Activated T-cell treated with anti-CD3 and anti-CD28 coated beads, Interleukin-2, amount 50 U/mL, for 48 hours (primary cell): ENCODE measurements around the gene PSRC1.
"Not testable (repeated sequence)": the region's sequence is repeated elsewhere in the genome, so short reads cannot be mapped to it uniquely, and the experiment has no call there.

Source experiments
- DNase-seq, 2 experiments: peaks; one replicate each; pipeline ENCODE4 v3.0.0-alpha.2; 2020

The PSRC1 gene

GRCh38 chr1:109295712-109296415, 12.9 kb upstream of the PSRC1 start:
- DNase-seq: no peak

- no peak for DNase-seq
Observed at GRCh38 chr1:109294481-109294880, 11.5 kb upstream of the PSRC1 start.

- no peak for DNase-seq
Observed at GRCh38 chr1:109293026-109293425, 10.1 kb upstream of the PSRC1 start.

GRCh38 chr1:109292364-109292763, 9.4 kb upstream of the PSRC1 start:
- no peak for DNase-seq

DNA sequence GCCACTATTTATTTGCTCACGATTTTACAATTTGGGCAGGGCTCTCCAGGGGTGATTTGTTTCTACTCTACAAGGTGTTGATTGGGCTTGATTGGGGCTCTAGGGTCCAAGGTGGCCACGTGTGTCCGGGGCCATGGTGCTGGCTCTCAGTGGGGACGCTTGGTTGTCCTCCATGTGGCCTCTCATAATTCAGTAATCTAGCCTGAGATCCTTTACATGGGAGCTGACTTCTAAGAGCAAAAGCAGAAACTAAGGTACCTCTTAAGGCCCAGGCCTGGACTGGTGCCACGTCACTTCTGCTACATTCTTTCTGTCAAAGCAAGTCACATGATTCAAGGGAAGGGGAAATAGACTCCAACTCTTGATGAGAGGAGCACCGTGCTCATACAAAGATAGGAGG, 8.1 kb upstream of the PSRC1 start:
- DNase-seq: no peak

DNA sequence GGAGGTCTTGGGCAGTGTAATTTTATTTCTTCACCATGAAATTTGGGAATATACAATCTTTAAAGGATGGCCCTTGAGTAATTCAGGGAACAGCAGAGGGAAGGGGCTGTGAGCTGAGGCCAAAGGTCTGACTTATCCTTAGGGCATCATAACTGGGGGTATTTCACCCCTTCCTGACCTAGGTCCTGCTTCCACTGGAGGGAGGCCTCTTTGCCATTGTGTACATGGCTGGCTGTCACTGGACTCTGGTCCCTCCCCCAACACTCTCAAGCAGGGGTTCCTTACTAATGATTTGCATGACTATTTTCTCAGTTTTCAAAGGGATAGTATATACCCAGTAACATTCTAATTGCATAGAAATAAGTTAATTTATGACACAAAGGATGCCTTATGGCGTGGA, 7.2 kb upstream of the PSRC1 start:
- no peak for DNase-seq

DNA sequence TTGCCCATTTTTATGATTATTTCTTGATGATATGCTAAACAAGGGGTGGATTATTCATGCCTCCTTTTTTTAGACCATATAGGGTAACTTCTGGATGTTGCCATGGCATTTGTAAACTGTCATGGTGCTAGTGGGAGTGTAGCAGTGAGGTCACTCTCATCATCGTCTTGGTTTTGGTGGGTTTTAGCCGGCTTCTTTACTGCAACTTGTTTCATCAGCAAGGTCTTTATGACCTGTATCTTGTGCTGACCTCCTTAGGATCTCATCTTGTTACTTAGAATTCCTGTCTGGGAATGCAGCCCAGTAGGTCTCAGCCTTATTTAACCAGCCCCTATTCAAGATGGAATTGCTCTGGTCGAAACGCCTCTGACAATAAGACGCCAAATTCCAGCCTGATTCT, 3.8 kb upstream of the PSRC1 start:
- not testable (repeated sequence) for DNase-seq

DNA sequence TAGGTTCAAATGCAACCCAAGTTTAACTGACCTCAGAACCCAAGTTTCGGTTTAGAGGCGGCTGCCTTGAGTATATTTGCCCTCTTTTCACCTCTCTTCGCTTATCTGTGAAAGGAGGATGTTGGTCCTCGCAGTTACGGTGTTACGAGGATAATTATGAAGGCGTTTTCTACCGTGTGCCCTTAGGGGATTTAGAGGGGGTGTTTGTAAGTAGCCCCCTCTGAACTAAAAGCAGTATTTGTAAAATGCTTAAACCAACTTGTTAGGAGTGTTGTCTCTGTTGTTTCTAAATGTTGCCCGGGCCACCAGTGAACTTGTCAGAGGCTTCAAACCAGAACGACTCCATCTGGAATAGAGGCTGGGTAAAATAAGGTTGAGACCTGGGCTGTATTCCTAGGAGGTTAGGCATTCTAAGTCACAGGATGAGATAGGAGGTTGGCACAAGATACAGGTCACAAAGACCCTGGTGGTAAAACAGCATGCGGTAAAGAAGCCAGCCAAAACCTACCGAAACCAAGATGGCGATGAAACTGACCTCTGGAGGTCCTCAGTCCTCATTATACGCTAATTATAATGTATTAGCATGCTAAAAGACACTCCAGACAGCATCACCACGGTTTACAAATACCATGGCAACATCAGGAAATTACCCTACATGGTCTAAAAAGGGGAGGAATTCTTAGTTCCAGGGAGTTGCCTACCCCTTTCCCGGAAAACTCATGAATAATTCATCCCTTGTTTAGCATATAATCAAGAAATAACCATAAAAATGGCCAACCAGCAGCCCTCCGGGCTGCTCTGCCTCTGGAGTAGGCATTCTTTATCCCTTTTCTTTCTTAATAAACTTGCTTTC, 1.0 kb upstream of the PSRC1 start:
- no peak for DNase-seq

DNA sequence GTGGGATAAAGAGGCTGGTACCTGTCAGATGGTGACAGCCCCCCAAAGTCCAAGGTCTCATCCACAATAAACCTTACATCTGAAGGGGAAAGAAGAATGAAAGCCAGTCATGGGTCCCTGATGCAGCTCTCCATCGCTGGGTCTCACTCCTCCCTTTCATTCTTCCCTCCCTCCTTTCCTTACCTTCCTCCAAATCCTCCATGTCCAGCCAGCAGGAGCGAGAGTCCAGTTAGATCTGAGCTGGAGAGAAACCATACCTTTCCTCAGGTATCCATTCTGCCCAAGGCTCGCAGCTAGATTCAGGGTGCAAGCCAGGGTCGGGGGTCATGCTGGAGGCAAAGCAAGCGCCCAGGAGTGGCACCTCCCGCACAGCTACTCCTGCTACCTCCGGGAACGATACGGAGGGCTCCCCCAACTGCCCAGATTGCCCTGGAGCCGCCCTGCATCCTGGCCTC, 421 bp downstream of the PSRC1 start:
- no peak for DNase-seq

- no peak for DNase-seq
Observed at GRCh38 chr1:109281680-109282496, 1.1 kb downstream of the PSRC1 start.

- DNase-seq: no peak
Observed at GRCh38 chr1:109280862-109281261, 2.1 kb downstream of the PSRC1 start.

DNA sequence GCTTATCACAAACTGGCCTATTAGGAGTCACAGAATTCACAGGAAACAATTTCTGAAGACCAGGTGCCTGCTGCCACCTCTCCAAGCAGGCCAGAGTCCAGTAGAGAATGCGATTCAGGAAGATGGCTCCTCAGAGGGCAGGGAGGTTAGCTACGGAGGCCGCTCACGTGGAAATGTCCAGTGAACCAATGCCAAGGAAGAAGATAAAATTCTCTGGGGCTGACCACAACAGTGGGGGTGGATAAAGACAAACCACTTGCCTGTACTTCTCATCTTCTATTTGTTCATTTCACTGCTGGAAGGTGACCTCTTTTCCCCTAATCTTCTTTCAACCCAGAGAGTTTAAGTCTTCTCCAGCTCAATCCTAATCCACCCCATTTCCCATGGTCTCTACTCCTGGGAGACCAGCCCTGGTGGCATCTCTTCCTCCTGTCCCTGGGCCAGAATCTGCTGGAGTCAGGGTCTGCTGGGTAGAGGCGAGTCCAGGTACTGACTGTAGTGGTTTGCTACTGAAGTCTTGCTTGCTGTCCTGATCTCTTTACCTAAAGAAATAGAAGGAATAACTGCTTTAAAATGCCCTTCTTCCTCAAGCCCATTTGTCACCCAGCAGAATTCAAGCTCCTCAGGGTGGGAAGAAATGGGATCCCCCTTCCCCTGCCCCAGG, 3.2 kb downstream of the PSRC1 start:
- no peak for DNase-seq

- peak; percentile 84 to 86 for DNase-seq
Observed at GRCh38 chr1:109277434-109278204, 5.3 kb downstream of the PSRC1 start.

DNA sequence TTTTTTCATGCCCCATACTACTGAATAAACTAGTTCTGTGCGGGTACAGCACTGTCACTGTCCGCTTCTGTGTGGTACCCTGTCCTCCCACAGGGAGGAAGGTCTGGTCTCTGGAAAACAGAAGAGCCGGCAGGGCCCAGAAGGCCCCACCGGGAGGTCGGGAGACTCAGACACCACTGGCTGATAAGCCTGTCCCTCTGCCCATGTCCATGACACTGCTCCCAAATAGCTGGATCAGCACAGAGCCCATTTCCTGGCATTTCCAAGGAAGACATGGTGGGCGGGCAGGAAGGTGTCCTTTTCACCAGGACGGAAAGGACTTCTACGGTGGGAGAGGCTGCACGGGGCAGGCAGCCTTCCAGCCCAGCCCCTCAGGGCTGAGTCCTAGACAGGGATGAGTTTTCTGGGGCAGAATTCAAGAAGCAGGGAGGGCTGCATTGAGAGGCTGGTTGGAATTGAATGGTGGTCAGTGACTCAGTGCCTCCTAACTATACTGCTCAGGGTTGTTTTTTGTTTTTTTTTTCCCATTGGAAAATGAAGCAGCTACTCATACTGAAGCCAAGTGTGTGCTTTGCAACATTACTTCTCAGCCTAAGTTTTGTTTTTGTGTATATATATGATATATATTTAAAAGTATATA, 7.1 kb downstream of the PSRC1 start:
- DNase-seq: no peak

GRCh38 chr1:109274533-109275476, 8.1 kb downstream of the PSRC1 start:
- DNase-seq: no peak

- DNase-seq: no peak
Observed at GRCh38 chr1:109273570-109274288, 9.2 kb downstream of the PSRC1 start.

GRCh38 chr1:109272831-109273547, 10.0 kb downstream of the PSRC1 start:
- no peak for DNase-seq

DNA sequence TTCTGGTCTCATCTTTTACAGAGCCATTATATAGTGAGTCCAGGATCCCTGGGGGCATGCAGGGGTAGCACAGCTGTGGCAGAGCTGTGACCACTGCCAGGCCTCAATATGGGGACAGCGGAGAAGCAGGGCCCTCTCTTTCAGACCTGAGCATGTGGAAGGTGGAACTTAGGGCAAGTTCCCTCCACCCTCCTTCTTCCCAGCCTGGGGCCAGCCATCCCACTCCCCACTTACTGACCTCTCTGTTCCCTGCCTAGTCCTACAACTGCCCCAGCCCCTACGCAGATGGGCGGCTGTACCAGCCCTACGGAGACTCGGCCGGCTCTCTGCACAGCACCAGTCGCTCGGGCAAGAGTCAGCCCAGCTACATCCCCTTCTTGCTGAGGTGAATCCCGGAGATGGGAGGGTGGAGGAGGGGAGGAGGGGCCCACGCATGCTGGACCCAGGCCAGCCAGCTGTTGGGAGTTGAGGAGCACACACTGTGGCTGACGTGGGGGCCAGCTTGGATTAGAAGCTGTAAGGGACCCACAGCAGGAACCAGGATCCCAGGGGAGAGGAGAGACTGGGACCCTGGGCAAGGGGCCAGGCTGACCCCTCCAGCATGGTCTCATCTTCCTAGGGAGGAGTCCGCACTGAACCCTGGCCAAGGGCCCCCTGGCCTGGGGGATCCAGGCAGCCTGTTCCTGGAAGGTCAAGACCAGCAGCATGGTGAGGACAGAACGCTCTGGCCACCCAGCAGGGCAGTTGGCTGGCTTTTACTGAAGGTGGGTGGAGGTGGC, 10.7 kb downstream of the PSRC1 start:
- no peak for DNase-seq
